OCI-LY7 (cell line): ENCODE results near the gene NNT.

Experiments
- CTCF ChIP-seq: fragments of 200-600 bp; sonication (generic); conservative IDR thresholded peaks from 2 replicates; pipeline ENCODE4 v1.5.1; 2014; ENCODE audit warnings: mild to moderate bottlenecking, antibody characterized with exemption, low read length, moderate library complexity, mixed read lengths
- EZH2phosphoT487 ChIP-seq: fragments of 200-600 bp; sonication (generic); IDR thresholded peaks from 2 replicates; pipeline ENCODE4 v1.6.1; 2018; ENCODE audit warnings: low read depth, borderline replicate concordance, mild to moderate bottlenecking, mixed run types, antibody characterized with exemption, low read length, moderate library complexity, mixed read lengths

GRCh38 chr5:43753069-43753468 lies 150.1 kb downstream of the NNT start:
- peak; percentile 50 for TF ChIP-seq CTCF
- TF ChIP-seq EZH2phosphoT487: no peak
